Stimulated activated CD4-positive, alpha-beta T cell treated with anti-CD3 and anti-CD28 coated beads, Interleukin-15, amount 100 ng/mL, for 24 hours (primary cell): ENCODE data around the gene DIS3L2.
"Not testable (repeated sequence)": the region's sequence is repeated elsewhere in the genome, so short reads cannot be mapped to it uniquely, and the experiment has no call there.

Experiments
- DNase-seq: peaks from one replicate; pipeline ENCODE4 v3.0.0-alpha.2; 2020

Gene DIS3L2

GRCh38 chr2:232325324-232326273 is 364.1 kb downstream of the DIS3L2 start:
- peak; percentile 56 for DNase-seq

- DNase-seq: not testable (repeated sequence)
Measured at GRCh38 chr2:232326274-232327104, 365.0 kb downstream of the DIS3L2 start.

- peak; percentile 88 for DNase-seq
Measured at GRCh38 chr2:232327105-232328031, 365.9 kb downstream of the DIS3L2 start.

- DNase-seq: no peak
Measured at GRCh38 chr2:232328032-232328422, 366.5 kb downstream of the DIS3L2 start.

GRCh38 chr2:232328516-232329460 is 367.3 kb downstream of the DIS3L2 start:
- DNase-seq: no peak

DNA sequence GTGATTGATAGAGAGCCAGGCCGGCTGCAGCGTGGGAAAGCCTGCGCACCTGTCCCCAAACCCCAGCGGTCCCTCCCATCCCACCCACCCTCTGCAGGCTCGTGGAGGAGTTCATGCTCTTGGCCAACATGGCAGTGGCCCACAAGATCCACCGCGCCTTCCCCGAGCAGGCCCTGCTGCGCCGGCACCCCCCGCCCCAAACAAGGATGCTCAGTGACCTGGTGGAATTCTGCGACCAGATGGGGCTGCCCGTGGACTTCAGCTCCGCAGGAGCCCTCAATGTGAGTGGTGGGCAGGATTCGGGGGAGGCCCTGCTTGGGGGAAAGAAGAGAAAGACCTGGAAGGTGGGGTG is 368.2 kb downstream of the DIS3L2 start:
- DNase-seq: no peak

GRCh38 chr2:232330068-232330999 is 368.8 kb downstream of the DIS3L2 start:
- no peak for DNase-seq

DNA sequence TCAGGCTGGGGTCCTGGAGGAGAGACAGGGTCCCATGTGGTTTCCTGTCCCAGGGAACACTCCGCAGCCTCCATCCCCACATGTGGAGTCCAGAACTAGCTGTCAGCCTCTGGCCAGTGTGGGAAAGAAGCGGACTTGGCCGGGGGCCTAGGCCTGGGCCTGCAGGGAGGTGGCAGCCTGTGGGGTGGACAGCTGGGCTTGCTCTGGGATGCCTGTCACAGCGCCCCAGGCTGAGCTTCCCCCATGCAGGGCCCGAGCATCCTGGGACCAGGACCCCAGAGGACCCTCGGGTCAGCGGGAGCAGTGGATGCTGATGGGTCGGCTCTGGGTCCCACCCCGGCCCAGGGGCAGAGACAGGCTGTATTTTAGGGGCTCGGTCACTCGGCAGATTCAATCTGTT is 369.5 kb downstream of the DIS3L2 start:
- not testable (repeated sequence) for DNase-seq

DNA sequence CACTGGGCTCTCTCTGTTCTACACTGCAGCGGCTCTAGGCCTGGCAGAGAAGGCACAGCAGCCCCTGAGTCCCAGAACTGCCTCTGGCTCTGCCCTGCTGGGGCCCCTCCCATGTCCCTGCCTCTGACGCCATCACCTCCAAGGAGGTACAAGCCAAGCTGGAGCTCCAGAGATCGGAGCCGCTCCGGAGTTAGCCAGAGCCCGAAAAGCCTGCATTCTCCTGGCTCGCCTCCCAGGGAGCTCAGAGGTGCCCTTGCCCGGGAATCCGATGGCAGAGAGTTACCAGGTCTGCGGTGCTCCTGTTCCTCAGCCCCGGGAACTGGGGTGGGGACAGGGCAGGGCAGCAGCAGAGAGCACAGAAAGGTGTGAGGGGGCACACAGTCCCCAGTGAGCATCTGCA is 370.1 kb downstream of the DIS3L2 start:
- not testable (repeated sequence) for DNase-seq

- not testable (repeated sequence) for DNase-seq
Measured at GRCh38 chr2:232332244-232332939, 370.9 kb downstream of the DIS3L2 start.

DNA sequence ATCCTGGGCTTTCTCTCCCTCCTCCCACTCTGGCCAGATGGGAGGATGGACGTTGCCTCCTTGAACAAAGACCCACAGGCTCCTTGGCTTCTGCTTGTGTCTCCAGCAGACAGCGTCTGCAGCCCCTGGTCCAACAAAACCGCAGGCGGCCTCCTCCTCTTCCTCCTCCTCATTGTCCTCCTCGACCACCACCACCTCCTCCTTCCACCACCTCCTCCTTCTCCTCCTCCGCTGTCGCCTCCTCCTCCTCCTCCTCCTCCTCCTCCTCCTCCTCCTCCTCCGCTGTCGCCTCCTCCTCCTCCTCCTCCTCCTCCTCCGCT is 371.4 kb downstream of the DIS3L2 start:
- DNase-seq: no peak

DNA sequence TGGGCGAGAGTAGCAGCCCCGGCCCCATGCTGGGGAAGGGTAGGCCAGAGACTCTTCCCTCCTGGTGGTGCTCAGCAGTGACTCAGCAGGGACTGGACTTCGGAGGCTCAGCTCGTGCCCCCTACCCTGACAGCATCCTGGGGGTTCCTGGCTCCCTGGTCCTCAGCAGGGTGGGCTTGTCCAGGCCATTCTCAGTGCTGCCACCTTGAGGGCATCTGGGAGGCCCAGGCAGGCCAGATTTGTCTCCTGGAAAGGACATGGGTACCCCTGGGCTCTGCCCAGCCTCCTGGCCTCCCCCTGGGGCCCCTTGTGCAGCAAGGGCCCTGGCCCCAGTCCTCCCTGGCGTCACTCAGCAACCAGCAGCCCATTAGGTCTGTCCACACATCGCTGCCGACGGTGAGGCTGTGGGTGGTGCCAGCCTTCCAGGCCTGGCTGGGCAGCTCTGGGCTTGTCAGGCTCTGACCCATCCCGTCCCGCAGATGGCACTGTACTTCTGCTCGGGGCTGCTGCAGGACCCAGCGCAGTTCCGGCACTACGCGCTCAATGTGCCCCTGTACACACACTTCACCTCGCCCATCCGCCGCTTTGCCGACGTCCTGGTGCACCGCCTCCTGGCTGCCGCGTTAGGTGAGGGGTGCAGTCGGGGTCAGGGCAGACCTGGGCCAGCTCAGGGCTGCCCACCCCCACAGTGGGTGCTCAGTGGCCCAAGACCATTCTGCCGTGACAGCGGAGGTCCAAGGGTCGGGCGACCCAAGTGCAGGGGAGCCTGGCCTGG is 372.0 kb downstream of the DIS3L2 start:
- no peak for DNase-seq

GRCh38 chr2:232334136-232334884 is 372.8 kb downstream of the DIS3L2 start:
- not testable (repeated sequence) for DNase-seq

GRCh38 chr2:232334885-232335205 is 373.3 kb downstream of the DIS3L2 start:
- not testable (repeated sequence) for DNase-seq

DNA sequence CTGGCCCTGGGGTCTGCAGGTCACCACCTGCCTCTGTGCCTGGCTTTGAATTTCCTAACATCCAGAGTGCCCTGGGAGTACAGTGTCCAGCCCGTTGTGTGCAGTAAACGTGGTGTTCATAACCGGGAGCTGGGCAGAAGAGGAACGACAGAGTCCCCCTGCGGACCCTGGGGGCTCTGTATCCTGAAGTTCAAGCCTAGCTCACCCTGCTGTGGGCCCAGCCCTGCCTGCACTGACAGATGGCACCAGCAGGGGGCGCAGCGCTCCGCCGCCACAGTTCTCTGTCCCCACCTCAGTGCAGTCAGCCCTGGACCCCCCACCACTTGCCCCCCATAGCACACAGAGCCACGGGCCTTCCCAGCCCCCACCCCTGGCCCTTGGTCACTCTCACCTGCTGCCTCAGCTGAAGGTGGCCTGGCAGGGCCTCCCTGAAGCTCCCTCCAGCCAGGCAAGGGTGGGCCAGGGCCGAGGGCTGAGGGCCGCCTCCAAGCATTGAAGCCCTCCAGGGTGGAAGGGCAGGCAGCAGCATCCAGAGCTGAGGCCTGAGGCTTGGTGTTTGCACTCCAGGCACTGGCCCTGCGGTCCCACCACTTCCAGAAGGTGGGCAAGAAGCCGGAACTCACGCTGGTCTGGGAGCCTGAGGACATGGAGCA is 373.8 kb downstream of the DIS3L2 start:
- not testable (repeated sequence) for DNase-seq

DNA sequence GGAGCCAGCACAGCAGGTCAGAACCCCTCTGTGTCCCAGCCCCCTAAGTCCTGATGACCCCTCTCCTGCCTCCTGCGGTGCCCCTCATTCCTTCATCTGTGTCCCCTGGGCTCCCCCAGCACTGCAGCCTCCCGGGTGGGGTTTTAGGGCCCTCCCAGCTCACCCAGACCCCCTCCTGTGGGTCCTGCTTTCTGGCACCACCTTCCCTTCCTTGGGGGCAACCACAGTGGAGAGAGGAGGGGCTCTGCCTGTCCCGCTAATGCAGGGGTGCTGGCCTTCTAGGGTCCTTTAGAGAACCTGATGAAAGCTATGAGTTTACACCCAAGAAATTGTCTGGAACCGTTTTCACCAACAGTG is 374.3 kb downstream of the DIS3L2 start:
- no peak for DNase-seq

DNA sequence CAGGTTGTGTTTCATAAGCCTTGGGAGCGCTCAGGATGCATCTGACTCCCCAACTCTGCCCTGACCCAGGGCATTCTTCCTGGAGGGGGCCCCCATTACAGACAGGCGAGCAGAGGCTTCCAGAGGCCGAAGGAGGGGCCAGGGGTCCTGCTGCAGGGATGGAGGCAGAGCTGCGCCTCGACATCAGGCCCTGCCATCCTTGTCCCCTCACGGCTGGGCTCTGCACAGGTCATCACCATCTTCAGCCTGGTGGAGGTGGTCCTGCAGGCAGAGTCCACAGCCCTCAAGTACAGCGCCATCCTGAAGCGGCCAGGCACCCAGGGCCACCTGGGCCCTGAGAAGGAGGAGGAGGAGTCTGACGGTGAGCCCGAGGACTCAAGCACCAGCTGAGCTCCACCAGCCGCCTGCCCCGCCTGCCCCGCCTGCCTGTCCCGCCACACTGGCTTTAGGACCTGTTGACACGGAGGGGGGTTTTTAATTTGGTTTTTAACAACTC is 374.8 kb downstream of the DIS3L2 start:
- no peak for DNase-seq
